HepG2 (cell line): ENCODE data around the gene TMC8. TPM values are rescaled to one million over a fixed set of nuclear protein-coding genes. Genes with fewer than 3 reads are reported as not detected.

Experiments
- ATF2 ChIP-seq: sonication (generic); formaldehyde crosslinking; IDR thresholded peaks from 2 replicates; pipeline ENCODE4 v1.4.0; 2020; ENCODE audit warnings: missing genetic modification reagents
- CEBPG ChIP-seq: IDR thresholded peaks from 2 replicates; pipeline ENCODE4 v1.6.1; 2016
- EP300 ChIP-seq, 3 experiments: sonication (generic) in 1 of 3; formaldehyde crosslinking in 1 of 3; IDR thresholded peaks; 2 replicates each; pipeline versions ENCODE4 v1.5.1 to v1.6.1; 2011 to 2020; ENCODE audit warnings: low read depth in 2 of 3, low read length in 2 of 3, borderline replicate concordance in 1 of 3, improper control_type of control experiment in 1 of 3, mild to moderate bottlenecking in 1 of 3, missing genetic modification reagents in 1 of 3, moderate library complexity in 1 of 3
- GABPA ChIP-seq, 2 experiments: IDR thresholded peaks; 2 replicates each; pipeline ENCODE4 v1.6.1; 2011 to 2016; ENCODE audit warnings: low read depth in 2 of 2, low read length in 1 of 2, missing biosample characterization in 1 of 2, missing genetic modification characterization in 1 of 2
- GABPB1 ChIP-seq: IDR thresholded peaks from 2 replicates; pipeline ENCODE4 v1.6.1; 2016; ENCODE audit warnings: mild to moderate bottlenecking, missing genetic modification reagents, moderate library complexity, missing compliant biosample characterization
- GMEB2 ChIP-seq: IDR thresholded peaks from 2 replicates; pipeline ENCODE4 v1.6.1; 2016; ENCODE audit warnings: missing biosample characterization, missing genetic modification reagents, low read depth
- HOXA9 ChIP-seq: sonication (generic); formaldehyde crosslinking; IDR thresholded peaks from 2 replicates; pipeline ENCODE4 v1.8.1; 2022; ENCODE audit warnings: missing genetic modification reagents, mild to moderate bottlenecking, moderate library complexity, borderline replicate concordance
- RNF219 ChIP-seq: sonication (generic); formaldehyde crosslinking; IDR thresholded peaks from 2 replicates; pipeline ENCODE4 v1.5.0; 2020; ENCODE audit warnings: mild to moderate bottlenecking, missing genetic modification reagents
- SOX13 ChIP-seq, 3 experiments: fragments of 450-650 bp in 1 of 3; sonication (generic) in 1 of 3; formaldehyde crosslinking in 1 of 3; IDR thresholded peaks in 2 of 3; conservative IDR thresholded peaks in 1 of 3; 2 replicates each; pipeline versions ENCODE4 v1.5.0 to v1.6.1; 2016 to 2020; ENCODE audit warnings: antibody characterized with exemption in 1 of 3, mild to moderate bottlenecking in 1 of 3, missing compliant biosample characterization in 1 of 3, missing genetic modification reagents in 1 of 3, moderate library complexity in 1 of 3
- SOX5 ChIP-seq: IDR thresholded peaks from 2 replicates; pipeline ENCODE4 v1.6.1; 2016; ENCODE audit warnings: borderline replicate concordance
- ZBTB21 ChIP-seq: sonication (generic); formaldehyde crosslinking; IDR thresholded peaks from 2 replicates; pipeline ENCODE4 v1.4.0; 2020; ENCODE audit warnings: missing genetic modification reagents
- ZBTB25 ChIP-seq: IDR thresholded peaks from 2 replicates; pipeline ENCODE4 v1.6.1; 2018; ENCODE audit warnings: missing genetic modification reagents
- ZC3H4 ChIP-seq: sonication (generic); formaldehyde crosslinking; IDR thresholded peaks from 2 replicates; pipeline ENCODE4 v1.4.0; 2020; ENCODE audit warnings: missing genetic modification reagents, borderline replicate concordance
- ZFP62 ChIP-seq: sonication (generic); formaldehyde crosslinking; IDR thresholded peaks from 2 replicates; pipeline ENCODE4 v1.4.0; 2020; ENCODE audit warnings: missing genetic modification reagents
- ZNF317 ChIP-seq: sonication (generic); formaldehyde crosslinking; IDR thresholded peaks from 2 replicates; pipeline ENCODE4 v1.5.0; 2020; ENCODE audit warnings: mild to moderate bottlenecking, missing genetic modification reagents
- ZNF337 ChIP-seq: sonication (generic); formaldehyde crosslinking; IDR thresholded peaks from 2 replicates; pipeline ENCODE4 v1.5.1; 2020; ENCODE audit warnings: missing genetic modification reagents, low read depth, mild to moderate bottlenecking, borderline replicate concordance
- ZNF350 ChIP-seq: sonication (generic); formaldehyde crosslinking; IDR thresholded peaks from 2 replicates; pipeline ENCODE4 v1.4.0; 2020; ENCODE audit warnings: mild to moderate bottlenecking, low read depth, missing genetic modification reagents, borderline replicate concordance
- ZNF569 ChIP-seq: sonication (generic); formaldehyde crosslinking; IDR thresholded peaks from 2 replicates; pipeline ENCODE4 v1.5.0; 2020; ENCODE audit warnings: mild to moderate bottlenecking, missing genetic modification reagents, moderate library complexity, borderline replicate concordance
- polyA plus RNA-seq, 8 experiments: library from polyadenylated mRNA; depleted of rRNA in 3 of 8; stranded (reverse) in 7 of 8; unstranded in 1 of 8; fragments of >200 nt; fragmentation: Illumina TruSeq in 4 of 8; extraction: Trizol in 4 of 8; gene quantifications; 2 replicates each; pipeline versions ENCODE4 v1.2.1 to v1.2.3, GENCODE V29; 2011 to 2016; ENCODE audit warnings: low read depth in 4 of 8, missing spikeins in 1 of 8, mixed read lengths in 1 of 8; ENCODE audit not compliant: insufficient read depth in 1 of 8
- total RNA-seq, 5 experiments: library from RNA; depleted of rRNA; stranded (reverse); fragments of >200 nt; fragmentation: Illumina TruSeq; extraction: Trizol; gene quantifications; 2 replicates each; pipeline ENCODE4 v1.2.3, GENCODE V29; 2016; ENCODE audit warnings: low read depth in 1 of 5
- TF ChIP-seq, protein P1 (sequence below): sonication (generic); formaldehyde crosslinking; conservative IDR thresholded peaks from 2 replicates; pipeline ENCODE4 v1.8.1; 2023; ENCODE audit warnings: missing genetic modification reagents

TMC8 gene
- total and polyA plus RNA-seq, 2 of the 13 experiments (the other 11 are each of a cell fraction or from before 2014, with no cell fraction given): 0.53 to 7.8 TPM

DNA sequence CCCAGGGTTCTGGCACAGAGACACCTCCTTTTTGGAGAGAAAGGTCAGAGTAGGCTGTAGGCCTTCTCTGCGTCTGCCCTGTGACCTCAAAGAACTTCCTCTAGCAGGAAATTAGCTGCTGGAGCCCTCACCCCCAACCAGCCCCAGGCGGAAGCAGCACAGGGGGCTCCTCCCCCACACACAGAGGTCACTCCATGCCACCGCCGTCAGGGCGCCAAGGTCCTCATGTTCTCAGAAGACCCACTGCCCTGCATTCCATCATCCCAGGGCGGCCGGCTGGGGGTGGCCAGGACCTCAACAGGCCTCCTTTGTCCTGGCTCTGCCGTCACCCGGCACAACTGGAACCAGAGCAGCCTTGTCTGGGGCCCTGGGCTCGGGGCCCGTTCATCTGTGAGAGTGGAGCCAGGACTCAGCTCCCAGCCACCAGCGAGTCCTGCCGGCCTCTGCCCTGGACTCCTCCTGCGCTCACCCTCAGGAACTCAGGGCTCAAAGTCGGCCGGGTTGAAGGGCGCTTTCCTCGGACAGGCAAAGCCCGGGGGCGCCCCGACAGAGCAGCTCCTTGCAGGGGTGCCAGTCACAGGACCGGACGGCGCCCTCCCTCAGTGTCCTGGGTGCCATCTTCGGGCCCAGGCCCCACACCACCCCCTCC is 3.2 kb upstream of the TMC8 start (continued):
- 0 out of 2 replicates have a peak, but pooled peaks have one; percentile 71 for TF ChIP-seq ZBTB25
- no peak for TF ChIP-seq RNF219
- TF ChIP-seq ZFP62 (CRISPR knock-in tag): no peak
- peak; percentile 74 for TF ChIP-seq GABPA (IDR thresholded peaks at IDR 0.05; ENCODE audit: low read depth, low read length)
- peak; percentile 90 for TF ChIP-seq GABPA (CRISPR knock-in tag; IDR thresholded peaks at IDR 0.05; ENCODE audit: low read depth)
- TF ChIP-seq HOXA9 (CRISPR knock-in tag): no peak
- peak; percentile 27; the same call in 1 of the 2 replicates for TF ChIP-seq CEBPG (CRISPR knock-in tag)
- TF ChIP-seq, protein P1, sequence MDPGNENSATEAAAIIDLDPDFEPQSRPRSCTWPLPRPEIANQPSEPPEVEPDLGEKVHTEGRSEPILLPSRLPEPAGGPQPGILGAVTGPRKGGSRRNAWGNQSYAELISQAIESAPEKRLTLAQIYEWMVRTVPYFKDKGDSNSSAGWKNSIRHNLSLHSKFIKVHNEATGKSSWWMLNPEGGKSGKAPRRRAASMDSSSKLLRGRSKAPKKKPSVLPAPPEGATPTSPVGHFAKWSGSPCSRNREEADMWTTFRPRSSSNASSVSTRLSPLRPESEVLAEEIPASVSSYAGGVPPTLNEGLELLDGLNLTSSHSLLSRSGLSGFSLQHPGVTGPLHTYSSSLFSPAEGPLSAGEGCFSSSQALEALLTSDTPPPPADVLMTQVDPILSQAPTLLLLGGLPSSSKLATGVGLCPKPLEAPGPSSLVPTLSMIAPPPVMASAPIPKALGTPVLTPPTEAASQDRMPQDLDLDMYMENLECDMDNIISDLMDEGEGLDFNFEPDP (CRISPR knock-in tag): no peak
- TF ChIP-seq ZBTB21: peak; percentile 67
- TF ChIP-seq SOX13 (IDR thresholded peaks at IDR 0.05): no peak
- peak in 1 of 2 experiments; percentile 60; a peak in 1 of 4 replicates for TF ChIP-seq SOX13 (CRISPR knock-in tag; conservative IDR thresholded peaks at IDR 0.05 in 1 of 2, IDR thresholded peaks at IDR 0.05 in 1 of 2)
- no peak for TF ChIP-seq GMEB2
- 0 out of 2 replicates have a peak, but pooled peaks have one; percentile 28 for TF ChIP-seq ZNF337 (CRISPR knock-in tag)
- peak; percentile 90 for TF ChIP-seq GABPB1
- peak; percentile 27; the same call in 1 of the 2 replicates for TF ChIP-seq ZNF350 (CRISPR knock-in tag)
- peak; percentile 67 for TF ChIP-seq SOX5 (CRISPR knock-in tag)
- TF ChIP-seq ZNF317 (CRISPR knock-in tag): no peak; the same call in 1 of the 2 replicates
- TF ChIP-seq ZNF569 (CRISPR knock-in tag): no peak
- peak; percentile 24 to 82; a peak in 3 of 4 replicates for TF ChIP-seq EP300 (IDR thresholded peaks at IDR 0.05; ENCODE audit: low read depth in 2 of 2, low read length in 2 of 2)
- peak; percentile 75; the same call in 1 of the 2 replicates for TF ChIP-seq EP300 (CRISPR knock-in tag; IDR thresholded peaks at IDR 0.05; ENCODE audit: borderline replicate concordance)
- TF ChIP-seq ATF2 (CRISPR knock-in tag): peak; percentile 73
- TF ChIP-seq ZC3H4 (CRISPR knock-in tag): no peak
